Osteocyte (in vitro differentiated cells): ENCODE data around the gene STEAP3. TPM values are rescaled to one million over a fixed set of nuclear protein-coding genes. Genes with fewer than 3 reads are reported as not detected.

Experiments used
- DNase-seq: peaks from one replicate; pipeline ENCODE4 v3.0.0; 2021; ENCODE audit warnings: mixed read lengths; ENCODE audit not compliant: unreplicated experiment; ENCODE audit errors: extremely low spot score
- H3K27ac Mint-ChIP-seq: one replicate; pipeline ENCODE4 v1.8.0; 2021; ENCODE audit warnings: mild to moderate bottlenecking, mixed read lengths; ENCODE audit not compliant: unreplicated experiment
- H3K27me3 Mint-ChIP-seq: one replicate; pipeline ENCODE4 v1.8.0; 2021; ENCODE audit warnings: mixed read lengths; ENCODE audit not compliant: unreplicated experiment
- H3K36me3 Mint-ChIP-seq: one replicate; pipeline ENCODE4 v1.8.0; 2021; ENCODE audit warnings: mixed read lengths; ENCODE audit not compliant: unreplicated experiment
- H3K4me1 Mint-ChIP-seq: one replicate; pipeline ENCODE4 v1.8.0; 2021; ENCODE audit warnings: mixed read lengths; ENCODE audit not compliant: unreplicated experiment
- H3K4me3 Mint-ChIP-seq: one replicate; pipeline ENCODE4 v1.8.0; 2021; ENCODE audit warnings: mild to moderate bottlenecking, moderate library complexity, mixed read lengths; ENCODE audit not compliant: unreplicated experiment
- H3K9me3 Mint-ChIP-seq: one replicate; pipeline ENCODE4 v1.8.0; 2021; ENCODE audit warnings: mixed read lengths; ENCODE audit not compliant: unreplicated experiment
- total RNA-seq: library from RNA; stranded (reverse); gene quantifications from 2 replicates; pipeline ENCODE4 v1.2.1, GENCODE V29; 2021
- TF ChIP-seq, protein P1 (sequence below): fragments of 200-600 bp; sonication (generic); IDR thresholded peaks from 2 replicates; pipeline ENCODE4 v1.5.0; 2021; ENCODE audit warnings: antibody characterized with exemption, mild to moderate bottlenecking, moderate library complexity

Gene STEAP3
- total RNA-seq, 1 donor from 2014 or later, result 19.3 TPM

- Mint-ChIP-seq H3K9me3 (no peaks in the 10 kb centered on the region), H3K4me3 (no peak overlapping the region), H3K27me3 (no peaks in the 10 kb centered on the region), H3K27ac (no peak overlapping the region), H3K36me3 (peaks cover 5% of the 10 kb centered on the region), H3K4me1 (peaks cover 4% of the 10 kb centered on the region)
- TF ChIP-seq, protein P1, sequence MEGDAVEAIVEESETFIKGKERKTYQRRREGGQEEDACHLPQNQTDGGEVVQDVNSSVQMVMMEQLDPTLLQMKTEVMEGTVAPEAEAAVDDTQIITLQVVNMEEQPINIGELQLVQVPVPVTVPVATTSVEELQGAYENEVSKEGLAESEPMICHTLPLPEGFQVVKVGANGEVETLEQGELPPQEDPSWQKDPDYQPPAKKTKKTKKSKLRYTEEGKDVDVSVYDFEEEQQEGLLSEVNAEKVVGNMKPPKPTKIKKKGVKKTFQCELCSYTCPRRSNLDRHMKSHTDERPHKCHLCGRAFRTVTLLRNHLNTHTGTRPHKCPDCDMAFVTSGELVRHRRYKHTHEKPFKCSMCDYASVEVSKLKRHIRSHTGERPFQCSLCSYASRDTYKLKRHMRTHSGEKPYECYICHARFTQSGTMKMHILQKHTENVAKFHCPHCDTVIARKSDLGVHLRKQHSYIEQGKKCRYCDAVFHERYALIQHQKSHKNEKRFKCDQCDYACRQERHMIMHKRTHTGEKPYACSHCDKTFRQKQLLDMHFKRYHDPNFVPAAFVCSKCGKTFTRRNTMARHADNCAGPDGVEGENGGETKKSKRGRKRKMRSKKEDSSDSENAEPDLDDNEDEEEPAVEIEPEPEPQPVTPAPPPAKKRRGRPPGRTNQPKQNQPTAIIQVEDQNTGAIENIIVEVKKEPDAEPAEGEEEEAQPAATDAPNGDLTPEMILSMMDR, result no peak
- DNase-seq, result no peak
Observed at GRCh38 chr2:119301413-119301812, 77.8 kb downstream of the STEAP3 start.

- Mint-ChIP-seq H3K4me3 (no peak overlapping the region), H3K27ac (no peak overlapping the region), H3K36me3 (peaks cover 5% of the 10 kb centered on the region), H3K4me1 (peaks cover 4% of the 10 kb centered on the region), H3K9me3 (no peaks in the 10 kb centered on the region), H3K27me3 (no peaks in the 10 kb centered on the region)
- DNase-seq, result no peak
- TF ChIP-seq, protein P1, result no peak
Observed at GRCh38 chr2:119304847-119305246, 81.2 kb downstream of the STEAP3 start.

DNA sequence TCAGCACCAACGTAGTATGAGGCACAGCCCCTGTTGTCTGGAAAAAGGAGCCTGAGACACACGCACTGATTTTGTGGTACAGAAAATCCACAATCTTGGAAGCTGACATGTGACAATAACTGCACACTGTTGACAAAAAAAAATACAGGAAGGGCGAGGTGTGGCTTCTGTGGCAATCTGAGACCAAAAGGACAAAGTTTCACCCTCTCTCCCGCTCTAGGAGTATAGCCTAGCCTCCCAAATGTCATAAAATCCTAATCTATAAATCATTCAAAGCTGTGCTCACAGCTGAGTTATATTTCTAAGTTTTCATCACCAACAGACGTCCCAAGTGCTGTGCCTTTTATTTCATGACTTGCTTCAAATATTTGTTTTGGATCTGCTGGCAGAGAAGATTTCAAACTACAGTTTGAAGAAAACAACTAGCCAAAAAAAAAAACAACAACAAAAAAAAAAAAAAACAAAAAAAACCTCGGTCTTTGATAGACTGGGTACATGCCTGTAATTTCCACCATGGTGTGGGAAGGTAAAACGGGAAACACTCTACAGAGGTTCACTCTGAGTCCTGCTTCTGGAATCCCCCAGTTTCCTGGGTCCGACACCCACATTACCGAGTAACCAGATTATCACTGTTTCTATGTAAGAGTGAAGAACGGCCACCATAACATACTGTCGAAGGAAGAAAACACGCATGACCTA is 82.0 kb downstream of the STEAP3 start:
- Mint-ChIP-seq H3K4me1 (peaks cover 4% of the 10 kb centered on the region), H3K36me3 (peaks cover 5% of the 10 kb centered on the region), H3K27ac (no peak overlapping the region), H3K4me3 (no peak overlapping the region), H3K27me3 (no peaks in the 10 kb centered on the region), H3K9me3 (no peaks in the 10 kb centered on the region)
- TF ChIP-seq, protein P1, result no peak
- no peak for DNase-seq

- Mint-ChIP-seq H3K9me3 (no peaks in the 10 kb centered on the region), H3K27me3 (no peaks in the 10 kb centered on the region), H3K4me1 (peaks cover 4% of the 10 kb centered on the region), H3K4me3 (no peak overlapping the region), H3K27ac (no peak overlapping the region), H3K36me3 (peaks cover 5% of the 10 kb centered on the region)
- TF ChIP-seq, protein P1, result no peak
- no peak for DNase-seq
Observed at GRCh38 chr2:119306196-119306590, 82.6 kb downstream of the STEAP3 start.

- no peak overlapping the region for H3K27ac Mint-ChIP-seq
- peaks cover 2% of the 10 kb centered on the region for H3K36me3 Mint-ChIP-seq
- H3K27me3 Mint-ChIP-seq, result no peaks in the 10 kb centered on the region
- H3K4me1 Mint-ChIP-seq, result no peaks in the 10 kb centered on the region
- no peak for DNase-seq
- H3K9me3 Mint-ChIP-seq, result no peaks in the 10 kb centered on the region
- no peak overlapping the region for H3K4me3 Mint-ChIP-seq
- TF ChIP-seq, protein P1, result no peak
Observed at GRCh38 chr2:119307419-119308140, 83.9 kb downstream of the STEAP3 start.
